ENCODE data around the gene CCDC188. TPM values are rescaled to one million over a fixed set of nuclear protein-coding genes. Genes with fewer than 3 reads are reported as not detected.
A peak's percentile ranks its signal among the peaks of the same experiment; 100 is the strongest.

CCDC188 gene
- total and polyA plus RNA-seq, 9 of the 15 experiments (the other 6 are each of a cell fraction or from before 2014, with no cell fraction given) = not detected

DNA sequence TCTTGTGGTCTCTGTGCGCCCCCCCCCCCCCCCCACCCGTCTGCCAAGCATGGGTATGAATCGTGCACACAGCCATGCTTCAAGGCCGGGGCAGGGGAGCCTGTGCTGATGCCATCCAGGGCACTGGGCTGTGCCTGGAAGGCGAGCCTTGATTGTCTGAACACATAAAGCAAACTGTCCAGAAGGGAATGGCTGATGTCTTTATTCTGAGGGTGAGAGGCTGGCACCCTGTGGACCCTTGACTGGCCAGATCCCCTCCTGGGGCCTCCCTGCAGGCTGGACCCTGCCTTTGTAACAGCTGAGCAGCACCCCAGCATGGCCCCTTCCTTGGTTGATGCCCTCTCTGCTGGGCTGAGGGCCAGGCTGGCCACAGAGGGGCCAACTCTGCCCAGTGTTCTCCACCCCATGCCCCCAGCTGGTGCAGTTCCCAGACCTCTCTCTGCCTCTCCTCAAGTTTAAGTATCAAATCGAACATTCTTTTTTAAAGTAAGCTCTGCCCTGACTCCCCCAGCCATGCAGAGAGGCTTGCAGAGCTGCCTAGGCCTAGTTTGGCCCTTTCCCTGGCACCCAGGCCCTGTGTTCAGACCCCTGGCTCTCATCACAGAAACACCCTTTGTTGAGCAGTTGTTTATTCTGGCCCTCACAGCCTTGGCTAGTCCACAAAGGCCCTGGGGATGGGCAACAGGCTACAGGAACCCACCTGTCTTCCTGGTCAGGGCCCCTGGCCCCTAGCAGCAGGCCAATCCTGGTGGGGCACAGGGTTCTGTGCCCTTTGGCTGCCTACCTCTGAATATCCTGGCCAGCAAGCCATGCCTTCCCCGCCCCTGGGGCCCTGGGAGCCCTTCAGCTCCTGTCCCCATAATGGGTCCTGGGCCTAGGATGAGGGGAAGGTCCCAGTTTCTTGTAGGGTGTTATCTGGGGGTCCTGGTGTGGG lies 38.9 kb downstream of the CCDC188 start (continued):
- TF ChIP-seq TSHZ1 (CRISPR knock-in tag; IDR thresholded peaks at IDR 0.05) = peak; percentile 43; the same call in 1 of the 2 replicates
- peak; percentile 43; the same call in 1 of the 2 replicates for TF ChIP-seq ZSCAN32 (CRISPR knock-in tag; IDR thresholded peaks at IDR 0.05)
- peak in 1 of 2 experiments; percentile 12; a peak in 1 of 4 replicates for TF ChIP-seq TEAD1 (CRISPR knock-in tag; IDR thresholded peaks at IDR 0.05)
- TF ChIP-seq PML (IDR thresholded peaks at IDR 0.05; ENCODE audit: low read length) = peak; percentile 78; the same call in 1 of the 2 replicates
- TF ChIP-seq ZFP91 (CRISPR knock-in tag; IDR thresholded peaks at IDR 0.05) = no peak
- TF ChIP-seq BCL6 (CRISPR knock-in tag; IDR thresholded peaks at IDR 0.05) = peak; percentile 68
- TF ChIP-seq ARID2 (IDR thresholded peaks at IDR 0.05) = no peak
- TF ChIP-seq HBP1 (CRISPR knock-in tag; IDR thresholded peaks at IDR 0.05) = peak; percentile 78
- no peak for TF ChIP-seq SP1 (CRISPR knock-in tag; IDR thresholded peaks at IDR 0.05)
- peak; percentile 51 for TF ChIP-seq ZNF436 (CRISPR knock-in tag; IDR thresholded peaks at IDR 0.05)
- TF ChIP-seq YY1 (IDR thresholded peaks at IDR 0.05; ENCODE audit: borderline replicate concordance in 1 of 3, control insufficient read depth in 1 of 3, extremely low read depth in 1 of 3, insufficient read depth in 3 of 3, insufficient read length in 1 of 3, insufficient replicate concordance in 2 of 3, low read depth in 1 of 3, low read length in 2 of 3) = no peak
- no peak for TF ChIP-seq ETV5 (CRISPR knock-in tag; IDR thresholded peaks at IDR 0.05; ENCODE audit: low read depth)
- TF ChIP-seq SIX5 (IDR thresholded peaks at IDR 0.05; ENCODE audit: borderline replicate concordance in 1 of 2, insufficient read depth in 1 of 2, low read depth in 1 of 2, low read length in 2 of 2) = peak in 1 of 2 experiments; percentile 13; a peak in 1 of 4 replicates
- peak; percentile 6; the same call in 1 of the 2 replicates for TF ChIP-seq ZFPM2 (CRISPR knock-in tag; IDR thresholded peaks at IDR 0.05)
- TF ChIP-seq E2F3 (CRISPR knock-in tag; IDR thresholded peaks at IDR 0.05) = peak; percentile 69
- TF ChIP-seq ZNF764 (CRISPR knock-in tag; IDR thresholded peaks at IDR 0.05; ENCODE audit: low read depth) = 0 out of 2 replicates have a peak, but pooled peaks have one; percentile 57
- TF ChIP-seq HNRNPLL (IDR thresholded peaks at IDR 0.05; ENCODE audit: low read depth, low read length, poor library complexity, severe bottlenecking) = peak; percentile 37
- TF ChIP-seq JUNB (CRISPR knock-in tag; conservative IDR thresholded peaks at IDR 0.05) = peak; percentile 25; the same call in 1 of the 2 replicates
